ENCODE results near the gene CYYR1.

The CYYR1 gene

DNA sequence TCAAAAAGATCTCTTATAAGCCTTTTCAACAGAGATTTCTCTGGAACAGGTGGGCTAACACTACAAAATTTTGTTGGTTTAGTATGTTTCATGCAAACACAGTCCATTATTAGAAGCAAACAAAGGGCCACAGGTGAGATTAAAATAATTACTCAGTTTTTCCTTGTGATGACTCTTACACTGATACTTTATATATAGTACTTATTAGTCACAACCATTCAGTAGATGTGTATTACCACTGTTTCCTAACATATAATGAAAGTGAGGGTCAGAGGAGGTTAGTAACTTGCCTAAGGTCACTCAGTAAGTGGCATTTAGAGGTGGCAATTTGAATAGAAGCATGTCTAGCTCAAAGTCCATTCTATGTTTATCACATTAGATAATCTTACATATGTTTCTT lies 44.2 kb downstream of the CYYR1 start:
- H4K8ac ChIP-seq (ENCODE audit: low read depth, low read length) = no peak overlapping the region
- no peak overlapping the region for H2BK120ac ChIP-seq (ENCODE audit: low read depth, low read length)
- no peak overlapping the region for H4K91ac ChIP-seq (ENCODE audit: low read depth, low read length, poor library complexity)
- H3K4ac ChIP-seq (ENCODE audit: low read length) = no peak overlapping the region
- no peak overlapping the region for H3K4me2 ChIP-seq (ENCODE audit: insufficient read depth, low read length, poor library complexity, severe bottlenecking)
- H3K27ac ChIP-seq (replicated peaks; ENCODE audit: low read length) = no peak overlapping the region
- no peak overlapping the region for H2AFZ ChIP-seq (ENCODE audit: low read length)
- H3K4me3 ChIP-seq (ENCODE audit: low read length in 2 of 2) = no peak overlapping the region
- no peak overlapping the region for H3K23ac ChIP-seq (ENCODE audit: low read depth, low read length, poor library complexity)
- DNase-seq (ENCODE audit: low spot score) = no peak
- no peak overlapping the region for H3K9ac ChIP-seq (ENCODE audit: low read depth, low read length, poor library complexity)
- no peak overlapping the region for H2BK12ac ChIP-seq (ENCODE audit: low read length)
- no peak overlapping the region for H2AK5ac ChIP-seq (ENCODE audit: low read depth, low read length)
- no peaks in the 10 kb centered on the region for H3K79me1 ChIP-seq (ENCODE audit: low read depth, low read length)
- H3K18ac ChIP-seq (ENCODE audit: low read length) = no peak overlapping the region
- no peak overlapping the region for H2BK15ac ChIP-seq (ENCODE audit: low read length)
- H3K9me3 ChIP-seq (replicated peaks in 1 of 2; ENCODE audit: control insufficient read depth in 2 of 2, insufficient read depth in 1 of 2, low read depth in 1 of 2, low read length in 2 of 2) = peaks cover 0 to 6% of the 10 kb centered on the region in 2 donors
- H3K27me3 ChIP-seq (ENCODE audit: control insufficient read depth in 3 of 3, insufficient read depth in 3 of 3, low read depth in 1 of 3, low read length in 3 of 3) = no peaks in the 10 kb centered on the region
- H3K36me3 ChIP-seq (replicated peaks in 1 of 2; ENCODE audit: control insufficient read depth in 2 of 2, insufficient read depth in 2 of 2, low read length in 2 of 2) = peaks cover 0 to 11% of the 10 kb centered on the region in 2 donors
- H3K4me1 ChIP-seq (ENCODE audit: control insufficient read depth in 2 of 2, insufficient read depth in 1 of 2, low read depth in 1 of 2, low read length in 2 of 2) = peaks cover 0 to 2% of the 10 kb centered on the region in 2 donors
- H3K14ac ChIP-seq (ENCODE audit: low read length) = no peak overlapping the region
- H2BK5ac ChIP-seq (ENCODE audit: low read length) = no peak overlapping the region

DNA sequence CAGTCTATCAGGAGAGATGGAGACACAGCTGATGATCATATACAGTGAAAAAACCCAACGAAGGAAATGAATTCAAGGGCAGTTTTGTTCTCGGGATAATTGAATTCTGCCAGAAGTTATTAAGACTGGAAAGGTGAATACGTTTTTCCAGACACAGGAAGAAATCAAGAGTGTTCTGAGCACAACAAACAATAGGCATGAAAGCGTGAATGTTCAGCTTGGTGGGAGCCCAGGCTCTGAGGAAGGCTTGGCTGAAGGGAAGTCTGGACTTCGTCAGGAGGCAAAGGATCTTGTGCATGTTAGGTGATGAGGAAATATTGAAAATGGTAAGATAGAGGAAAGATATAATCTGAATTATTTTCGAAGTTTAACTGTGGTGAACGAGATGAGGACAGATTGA lies 50.4 kb downstream of the CYYR1 start:
- Histone ChIP-seq H3K18ac (ENCODE audit: low read length) (no peak overlapping the region), H2BK15ac (ENCODE audit: low read length) (no peak overlapping the region), H2AK5ac (ENCODE audit: low read depth, low read length) (no peak overlapping the region), H4K91ac (ENCODE audit: low read depth, low read length, poor library complexity) (no peak overlapping the region), H3K9me3 (replicated peaks in 1 of 2; ENCODE audit: control insufficient read depth in 2 of 2, insufficient read depth in 1 of 2, low read depth in 1 of 2, low read length in 2 of 2) (peaks cover 0 to 15% of the 10 kb centered on the region in 2 donors), H3K14ac (ENCODE audit: low read length) (no peak overlapping the region), H3K4ac (ENCODE audit: low read length) (no peak overlapping the region), H2BK120ac (ENCODE audit: low read depth, low read length) (no peak overlapping the region), H2AFZ (ENCODE audit: low read length) (no peak overlapping the region), H3K9ac (ENCODE audit: low read depth, low read length, poor library complexity) (no peak overlapping the region), H3K4me1 (ENCODE audit: control insufficient read depth in 2 of 2, insufficient read depth in 1 of 2, low read depth in 1 of 2, low read length in 2 of 2) (no peaks in the 10 kb centered on the region), H3K27ac (replicated peaks; ENCODE audit: low read length) (no peak overlapping the region), H3K36me3 (replicated peaks in 1 of 2; ENCODE audit: control insufficient read depth in 2 of 2, insufficient read depth in 2 of 2, low read length in 2 of 2) (peaks cover 0 to 12% of the 10 kb centered on the region in 2 donors), H3K27me3 (ENCODE audit: control insufficient read depth in 3 of 3, insufficient read depth in 3 of 3, low read depth in 1 of 3, low read length in 3 of 3) (no peaks in the 10 kb centered on the region), H3K4me2 (ENCODE audit: insufficient read depth, low read length, poor library complexity, severe bottlenecking) (no peak overlapping the region), H3K23ac (ENCODE audit: low read depth, low read length, poor library complexity) (no peak overlapping the region), H4K8ac (ENCODE audit: low read depth, low read length) (no peak overlapping the region), H2BK12ac (ENCODE audit: low read length) (no peak overlapping the region), H3K4me3 (ENCODE audit: low read length in 2 of 2) (no peak overlapping the region), H3K79me1 (ENCODE audit: low read depth, low read length) (no peaks in the 10 kb centered on the region), H2BK5ac (ENCODE audit: low read length) (no peak overlapping the region)
- WGBS, 2 donors (ENCODE audit: extremely low coverage in 2 of 2, insufficient read length in 2 of 2, insufficient replicate concordance in 1 of 2) = 100% methylated on average over 1 to 2 of the region's 7 CpGs
- DNase-seq (ENCODE audit: low spot score) = no peak

DNA sequence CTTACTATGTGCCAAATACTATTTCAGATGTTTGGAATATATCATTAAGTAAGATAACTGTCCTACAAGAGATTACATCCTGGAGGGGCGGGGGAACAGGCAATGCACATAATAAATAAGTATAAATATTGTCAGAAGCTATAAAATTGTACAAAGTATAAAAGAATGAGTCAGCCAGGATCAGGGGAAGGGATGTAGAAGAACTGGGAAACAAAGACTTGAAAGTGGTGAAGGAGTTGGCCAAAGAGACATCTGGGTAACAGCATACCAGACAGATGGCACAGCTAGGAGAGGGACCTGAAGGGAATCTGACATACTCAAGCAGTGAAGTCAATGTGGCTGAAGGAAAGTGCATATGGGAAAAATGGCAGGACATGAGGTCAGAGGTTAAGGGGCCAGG lies 53.9 kb downstream of the CYYR1 start:
- no peaks in the 10 kb centered on the region for H3K79me1 ChIP-seq (ENCODE audit: low read depth, low read length)
- no peak overlapping the region for H2BK15ac ChIP-seq (ENCODE audit: low read length)
- no peak for DNase-seq (ENCODE audit: low spot score)
- no peak overlapping the region for H2AK5ac ChIP-seq (ENCODE audit: low read depth, low read length)
- no peak overlapping the region for H3K4me2 ChIP-seq (ENCODE audit: insufficient read depth, low read length, poor library complexity, severe bottlenecking)
- H3K9ac ChIP-seq (ENCODE audit: low read depth, low read length, poor library complexity) = no peak overlapping the region
- H3K23ac ChIP-seq (ENCODE audit: low read depth, low read length, poor library complexity) = no peak overlapping the region
- no peak overlapping the region for H3K27ac ChIP-seq (replicated peaks; ENCODE audit: low read length)
- H3K27me3 ChIP-seq (ENCODE audit: control insufficient read depth in 3 of 3, insufficient read depth in 3 of 3, low read depth in 1 of 3, low read length in 3 of 3) = no peaks in the 10 kb centered on the region
- H2BK120ac ChIP-seq (ENCODE audit: low read depth, low read length) = no peak overlapping the region
- H2BK12ac ChIP-seq (ENCODE audit: low read length) = no peak overlapping the region
- H2BK5ac ChIP-seq (ENCODE audit: low read length) = no peak overlapping the region
- no peak overlapping the region for H4K8ac ChIP-seq (ENCODE audit: low read depth, low read length)
- H3K4me3 ChIP-seq (ENCODE audit: low read length in 2 of 2) = no peak overlapping the region
- peaks cover 0 to 9% of the 10 kb centered on the region in 2 donors for H3K9me3 ChIP-seq (replicated peaks in 1 of 2; ENCODE audit: control insufficient read depth in 2 of 2, insufficient read depth in 1 of 2, low read depth in 1 of 2, low read length in 2 of 2)
- H4K91ac ChIP-seq (ENCODE audit: low read depth, low read length, poor library complexity) = no peak overlapping the region
- WGBS, 2 donors (ENCODE audit: extremely low coverage in 2 of 2, insufficient read length in 2 of 2, insufficient replicate concordance in 1 of 2) = no CpG with 5 or more reads among the region's 1 CpG
- H2AFZ ChIP-seq (ENCODE audit: low read length) = no peak overlapping the region
- H3K18ac ChIP-seq (ENCODE audit: low read length) = no peak overlapping the region
- no peak overlapping the region for H3K4ac ChIP-seq (ENCODE audit: low read length)
- no peaks in the 10 kb centered on the region for H3K4me1 ChIP-seq (ENCODE audit: control insufficient read depth in 2 of 2, insufficient read depth in 1 of 2, low read depth in 1 of 2, low read length in 2 of 2)
- peaks cover 0 to 8% of the 10 kb centered on the region in 2 donors for H3K36me3 ChIP-seq (replicated peaks in 1 of 2; ENCODE audit: control insufficient read depth in 2 of 2, insufficient read depth in 2 of 2, low read length in 2 of 2)
- H3K14ac ChIP-seq (ENCODE audit: low read length) = no peak overlapping the region

DNA sequence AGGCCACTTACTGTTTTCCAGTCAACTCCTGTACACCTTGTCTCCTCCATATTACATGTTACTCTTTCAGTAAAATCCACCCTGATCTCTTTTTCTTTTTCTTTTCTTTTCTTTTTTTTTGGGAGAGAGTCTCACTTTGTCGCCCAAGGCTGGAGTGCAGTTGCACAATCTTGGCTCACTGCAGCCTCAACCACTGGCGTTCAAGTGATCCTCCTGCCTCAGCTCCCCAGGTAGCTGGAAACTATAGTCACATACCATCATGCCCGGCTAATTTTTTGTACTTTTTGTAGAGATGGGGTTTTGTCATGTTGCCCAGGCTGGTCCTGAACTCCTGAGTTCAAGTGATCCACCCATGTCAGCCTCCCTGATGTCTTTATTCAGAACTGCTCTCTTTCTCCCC lies 57.8 kb downstream of the CYYR1 start:
- no peak overlapping the region for H2AFZ ChIP-seq (ENCODE audit: low read length)
- no peak overlapping the region for H2BK12ac ChIP-seq (ENCODE audit: low read length)
- H2BK120ac ChIP-seq (ENCODE audit: low read depth, low read length) = no peak overlapping the region
- H3K14ac ChIP-seq (ENCODE audit: low read length) = no peak overlapping the region
- H2BK5ac ChIP-seq (ENCODE audit: low read length) = no peak overlapping the region
- no peak for DNase-seq (ENCODE audit: low spot score)
- no peak overlapping the region for H2AK5ac ChIP-seq (ENCODE audit: low read depth, low read length)
- no peak overlapping the region for H3K4me2 ChIP-seq (ENCODE audit: insufficient read depth, low read length, poor library complexity, severe bottlenecking)
- no peak overlapping the region for H2BK15ac ChIP-seq (ENCODE audit: low read length)
- H3K36me3 ChIP-seq (replicated peaks in 1 of 2; ENCODE audit: control insufficient read depth in 2 of 2, insufficient read depth in 2 of 2, low read length in 2 of 2) = no peaks in the 10 kb centered on the region
- no peak overlapping the region for H4K91ac ChIP-seq (ENCODE audit: low read depth, low read length, poor library complexity)
- H3K27ac ChIP-seq (replicated peaks; ENCODE audit: low read length) = no peak overlapping the region
- H3K27me3 ChIP-seq (ENCODE audit: control insufficient read depth in 3 of 3, insufficient read depth in 3 of 3, low read depth in 1 of 3, low read length in 3 of 3) = no peaks in the 10 kb centered on the region
- no peak overlapping the region for H3K9ac ChIP-seq (ENCODE audit: low read depth, low read length, poor library complexity)
- H3K4me3 ChIP-seq (ENCODE audit: low read length in 2 of 2) = no peak overlapping the region
- no peak overlapping the region for H3K23ac ChIP-seq (ENCODE audit: low read depth, low read length, poor library complexity)
- no CpG with 5 or more reads among the region's 3 CpGs for WGBS, 2 donors (ENCODE audit: extremely low coverage in 2 of 2, insufficient read length in 2 of 2, insufficient replicate concordance in 1 of 2)
- H3K79me1 ChIP-seq (ENCODE audit: low read depth, low read length) = no peaks in the 10 kb centered on the region
- H3K4me1 ChIP-seq (ENCODE audit: control insufficient read depth in 2 of 2, insufficient read depth in 1 of 2, low read depth in 1 of 2, low read length in 2 of 2) = peaks cover 0 to 4% of the 10 kb centered on the region in 2 donors
- H3K18ac ChIP-seq (ENCODE audit: low read length) = no peak overlapping the region
- peaks cover 0 to 9% of the 10 kb centered on the region in 2 donors for H3K9me3 ChIP-seq (replicated peaks in 1 of 2; ENCODE audit: control insufficient read depth in 2 of 2, insufficient read depth in 1 of 2, low read depth in 1 of 2, low read length in 2 of 2)
- H3K4ac ChIP-seq (ENCODE audit: low read length) = no peak overlapping the region
- no peak overlapping the region for H4K8ac ChIP-seq (ENCODE audit: low read depth, low read length)

Measured in neuronal stem cell (in vitro differentiated cells).